GM21381 (cell line): ENCODE results near the gene TMEM106C.

Experiments
- ATAC-seq: cut with Tn5 transposase; IDR thresholded peaks from one replicate; pipeline ENCODE4 v1.9.1; 2021; ENCODE audit warnings: mild to moderate bottlenecking, moderate library complexity; ENCODE audit not compliant: unreplicated experiment

The TMEM106C gene

GRCh38 chr12:48015129-48015528 is 51.7 kb downstream of the TMEM106C start:
- ATAC-seq, result no peak

GRCh38 chr12:48015954-48016353 is 52.6 kb downstream of the TMEM106C start:
- no peak for ATAC-seq

GRCh38 chr12:48016373-48017020 is 53.1 kb downstream of the TMEM106C start:
- ATAC-seq, result no peak

- ATAC-seq, result no peak
Measured at GRCh38 chr12:48017496-48017895, 54.1 kb downstream of the TMEM106C start.

GRCh38 chr12:48017921-48018617 is 54.7 kb downstream of the TMEM106C start:
- no peak for ATAC-seq
